Kidney epithelial cell (primary cell): ENCODE results near the gene TRIM65. TPM values are rescaled to one million over a fixed set of nuclear protein-coding genes. Genes with fewer than 3 reads are reported as not detected.
"Not testable (repeated sequence)": the region's sequence is repeated elsewhere in the genome, so short reads cannot be mapped to it uniquely, and the experiment has no call there.

ENCODE experiments used
- DNase-seq: peaks from one replicate; pipeline ENCODE4 v3.0.0-alpha.2; 2010; ENCODE audit warnings: low read depth
- H3K27me3 ChIP-seq: 2 replicates; pipeline ENCODE4 v1.6.0; 2011; ENCODE audit warnings: low read length; ENCODE audit not compliant: control insufficient read depth, insufficient read depth
- H3K36me3 ChIP-seq: 2 replicates; pipeline ENCODE4 v1.5.1; 2011; ENCODE audit warnings: low read length; ENCODE audit not compliant: control insufficient read depth, insufficient read depth
- H3K4me3 ChIP-seq: 2 replicates; pipeline ENCODE4 v1.5.1; 2011; ENCODE audit warnings: low read depth, mild to moderate bottlenecking, control low read depth, low read length
- total RNA-seq: library from RNA; depleted of rRNA; stranded (reverse); fragments of >200 nt; gene quantifications from 2 replicates; pipeline ENCODE4 v1.2.3, GENCODE V29; 2015
- TF ChIP-seq, protein P1 (sequence below): IDR thresholded peaks from 2 replicates; pipeline ENCODE4 v1.5.1; 2011; ENCODE audit warnings: mild to moderate bottlenecking, moderate library complexity, low read length, control low read depth, inconsistent platforms; ENCODE audit not compliant: insufficient read depth, poor library complexity, severe bottlenecking

TRIM65 gene
- total RNA-seq, 1 donor from 2014 or later: 31.8 TPM

DNA sequence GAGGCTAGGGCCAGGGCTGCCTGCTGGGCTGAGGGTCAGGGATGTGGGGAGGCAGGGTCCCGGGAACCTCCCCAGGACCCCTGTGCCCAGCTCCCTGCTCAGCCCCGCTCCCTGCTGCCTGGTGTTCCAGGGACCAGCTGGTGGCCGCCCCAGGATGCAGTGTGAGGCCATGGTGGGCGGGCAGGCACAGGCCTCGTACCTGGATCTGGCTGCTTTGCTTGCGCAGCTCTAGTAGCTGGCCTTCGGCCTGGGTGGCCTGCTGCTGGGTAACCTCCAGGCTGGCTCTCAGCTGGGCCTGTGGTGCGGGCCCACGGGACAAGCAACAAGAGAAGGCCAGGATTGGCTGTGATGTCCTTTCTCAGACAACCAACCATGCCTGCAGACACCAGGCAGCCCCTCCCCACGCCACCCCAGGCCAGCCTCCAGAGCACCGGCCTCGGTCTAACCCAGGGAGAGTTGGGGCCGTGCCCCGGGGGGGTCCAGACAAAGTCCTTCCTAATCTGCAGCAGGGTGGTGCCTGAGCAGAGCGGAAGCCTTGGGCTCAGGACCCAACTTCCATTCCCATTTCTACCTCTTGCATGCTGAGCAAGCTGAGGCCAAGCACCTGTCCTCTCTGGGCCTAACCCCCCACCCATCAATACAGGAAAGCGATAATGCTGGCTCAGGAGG, 4.1 kb downstream of the TRIM65 start:
- TF ChIP-seq, protein P1, sequence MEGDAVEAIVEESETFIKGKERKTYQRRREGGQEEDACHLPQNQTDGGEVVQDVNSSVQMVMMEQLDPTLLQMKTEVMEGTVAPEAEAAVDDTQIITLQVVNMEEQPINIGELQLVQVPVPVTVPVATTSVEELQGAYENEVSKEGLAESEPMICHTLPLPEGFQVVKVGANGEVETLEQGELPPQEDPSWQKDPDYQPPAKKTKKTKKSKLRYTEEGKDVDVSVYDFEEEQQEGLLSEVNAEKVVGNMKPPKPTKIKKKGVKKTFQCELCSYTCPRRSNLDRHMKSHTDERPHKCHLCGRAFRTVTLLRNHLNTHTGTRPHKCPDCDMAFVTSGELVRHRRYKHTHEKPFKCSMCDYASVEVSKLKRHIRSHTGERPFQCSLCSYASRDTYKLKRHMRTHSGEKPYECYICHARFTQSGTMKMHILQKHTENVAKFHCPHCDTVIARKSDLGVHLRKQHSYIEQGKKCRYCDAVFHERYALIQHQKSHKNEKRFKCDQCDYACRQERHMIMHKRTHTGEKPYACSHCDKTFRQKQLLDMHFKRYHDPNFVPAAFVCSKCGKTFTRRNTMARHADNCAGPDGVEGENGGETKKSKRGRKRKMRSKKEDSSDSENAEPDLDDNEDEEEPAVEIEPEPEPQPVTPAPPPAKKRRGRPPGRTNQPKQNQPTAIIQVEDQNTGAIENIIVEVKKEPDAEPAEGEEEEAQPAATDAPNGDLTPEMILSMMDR: no peak
- H3K4me3 ChIP-seq: no peak overlapping the region
- H3K36me3 ChIP-seq: peaks cover 2% of the 10 kb centered on the region
- no peaks in the 10 kb centered on the region for H3K27me3 ChIP-seq
- no peak for DNase-seq

DNA sequence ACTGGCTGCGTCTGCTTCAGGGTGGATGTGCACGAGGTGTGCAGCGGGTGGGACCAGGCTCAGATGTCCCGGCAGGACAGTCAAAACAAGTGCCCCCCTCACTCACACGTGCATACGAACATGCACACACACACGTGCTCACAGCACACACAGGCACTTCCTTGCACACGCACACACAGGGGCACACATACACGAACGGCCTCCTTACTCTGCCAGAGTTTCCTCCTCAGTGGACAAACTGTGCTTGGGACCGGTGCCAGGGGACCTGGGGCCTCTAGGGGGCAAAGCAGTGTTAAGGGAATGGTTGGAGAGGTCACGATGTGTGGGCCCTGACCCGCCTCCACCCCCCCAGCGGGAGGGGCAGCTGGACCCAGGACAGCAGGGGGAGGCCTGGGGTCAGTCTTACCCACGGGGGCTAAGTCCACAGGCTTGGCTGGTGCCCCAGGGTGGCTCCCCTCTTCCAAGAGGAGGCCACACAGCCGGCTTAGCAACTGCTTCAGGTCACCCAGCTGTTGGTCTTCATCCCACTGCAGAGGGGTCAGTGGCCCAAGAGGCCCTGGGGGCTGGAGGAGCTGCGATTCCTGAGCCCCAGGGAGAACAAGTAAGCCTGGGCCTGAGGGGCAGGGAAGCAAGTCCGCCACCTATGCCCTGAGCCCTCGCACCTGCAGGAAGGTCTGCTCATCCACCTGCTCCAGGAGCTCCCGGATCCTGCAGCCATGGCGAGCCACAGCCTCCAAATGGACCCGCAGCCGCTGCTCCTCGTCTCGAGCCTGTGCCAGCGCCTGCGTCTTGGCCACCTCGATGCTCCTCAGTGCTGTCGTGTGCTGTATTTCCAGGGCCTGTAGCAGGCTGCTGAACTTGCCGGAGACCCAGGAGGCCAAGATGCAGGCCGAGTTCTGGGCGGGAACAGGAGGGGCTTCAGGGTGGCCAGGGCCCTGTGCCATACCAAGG, 4.9 kb downstream of the TRIM65 start:
- Histone ChIP-seq H3K4me3 (no peak overlapping the region), H3K36me3 (peaks cover 2% of the 10 kb centered on the region), H3K27me3 (no peaks in the 10 kb centered on the region)
- no peak for DNase-seq
- TF ChIP-seq, protein P1: no peak

DNA sequence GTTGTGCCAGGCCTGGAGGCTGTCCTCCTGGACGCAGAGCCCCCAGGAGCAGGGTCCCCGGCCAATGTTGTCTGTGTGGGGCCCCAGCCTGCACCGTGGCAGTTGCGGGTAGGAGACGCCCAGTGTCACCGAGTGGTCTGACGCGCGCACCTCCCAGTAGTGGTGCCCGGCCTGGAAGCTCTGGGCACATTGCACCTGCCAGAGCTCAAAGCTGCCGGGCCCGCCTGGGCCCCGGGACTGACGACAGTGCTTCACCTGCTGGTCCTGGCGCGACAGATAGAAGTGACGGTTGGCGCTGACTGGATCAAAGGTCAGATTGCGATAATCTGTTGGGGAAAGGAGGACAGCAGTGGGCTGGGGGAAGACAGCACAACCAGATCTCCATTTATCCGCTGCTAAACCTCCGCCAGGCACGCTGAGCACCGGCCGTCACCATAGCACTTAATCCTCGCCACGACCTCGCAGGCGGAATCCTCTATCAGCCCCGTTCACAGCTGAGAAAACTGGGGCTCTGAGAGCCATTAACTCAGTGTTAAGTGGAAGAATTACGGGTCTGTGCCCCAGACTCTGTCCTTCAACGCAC, 5.6 kb downstream of the TRIM65 start:
- TF ChIP-seq, protein P1: no peak
- no peaks in the 10 kb centered on the region for H3K27me3 ChIP-seq
- DNase-seq: no peak
- H3K36me3 ChIP-seq: peaks cover 2% of the 10 kb centered on the region
- H3K4me3 ChIP-seq: no peak overlapping the region

DNA sequence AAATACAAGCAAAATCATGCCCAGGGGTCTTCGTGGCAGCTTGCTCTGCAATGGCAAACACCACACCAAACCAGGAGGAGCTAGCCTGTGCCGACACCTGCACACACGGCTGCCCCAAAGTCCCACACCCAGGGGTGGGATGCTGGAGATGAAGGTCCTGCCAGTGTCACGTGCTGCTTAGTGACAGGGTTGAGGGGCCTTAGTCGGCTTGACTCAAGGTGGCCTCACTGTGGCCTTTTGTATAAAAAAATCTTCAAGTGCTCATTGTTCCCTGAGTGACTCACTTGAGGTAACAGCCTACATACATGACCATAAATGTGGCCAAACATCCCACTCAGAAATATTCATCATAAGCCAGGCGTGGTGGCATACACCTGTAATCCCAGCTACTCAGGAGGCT, 7.3 kb downstream of the TRIM65 start:
- TF ChIP-seq, protein P1: no peak
- Histone ChIP-seq H3K4me3 (no peak overlapping the region), H3K27me3 (no peaks in the 10 kb centered on the region), H3K36me3 (peaks cover 2% of the 10 kb centered on the region)
- no peak for DNase-seq

DNA sequence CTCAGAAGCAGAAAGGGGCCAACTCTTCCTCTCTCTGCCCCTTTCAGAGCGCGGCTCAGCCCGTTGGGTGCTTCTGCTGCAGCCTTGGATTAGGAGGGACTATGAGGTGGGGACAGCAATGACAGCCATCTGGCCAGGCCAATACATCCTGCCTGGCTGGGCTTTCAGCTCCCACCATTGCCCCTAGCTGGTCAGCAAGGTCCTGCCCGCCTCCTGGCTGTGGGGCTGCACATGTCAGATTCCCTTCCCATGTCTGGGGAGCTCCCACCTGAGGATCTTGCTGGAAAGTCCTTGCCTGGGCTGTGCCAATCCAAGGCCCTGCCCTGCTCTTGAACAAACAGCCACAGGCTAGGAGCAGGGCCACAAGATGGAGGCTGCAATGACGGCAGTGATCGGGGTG, 8.3 kb downstream of the TRIM65 start:
- H3K4me3 ChIP-seq: no peak overlapping the region
- peaks cover 2% of the 10 kb centered on the region for H3K36me3 ChIP-seq
- H3K27me3 ChIP-seq: no peaks in the 10 kb centered on the region
- DNase-seq: no peak
- TF ChIP-seq, protein P1: no peak

DNA sequence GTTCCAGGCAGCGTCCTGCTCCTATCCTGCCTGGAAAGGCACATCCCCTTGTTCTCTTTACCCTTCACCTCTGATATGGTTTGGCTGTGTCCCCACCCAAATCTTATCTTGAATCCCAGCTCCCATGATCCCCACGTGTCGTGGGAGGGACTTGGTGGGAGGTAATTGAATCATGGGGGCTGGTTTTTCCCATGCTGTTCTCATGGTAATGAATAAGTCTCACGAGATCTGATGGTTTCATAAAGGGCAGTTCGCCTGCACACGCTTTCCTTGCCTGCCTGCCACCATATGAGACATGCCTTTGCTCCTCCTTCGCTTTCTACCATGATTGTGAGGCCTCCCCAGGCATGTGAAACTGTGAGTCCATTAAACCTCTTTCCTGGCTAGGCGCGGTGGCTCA, 10.9 kb downstream of the TRIM65 start:
- DNase-seq, H3K4me3 ChIP-seq, H3K36me3 ChIP-seq, H3K27me3 ChIP-seq: not testable (repeated sequence)
